Adipose tissue (tissue), 3 donors: ENCODE results near the gene NCCRP1. TPM values are rescaled to one million over a fixed set of nuclear protein-coding genes. Genes with fewer than 3 reads are reported as not detected.

Source experiments
- H3K27ac ChIP-seq: one replicate; pipeline ENCODE4 v1.5.1; 2013; ENCODE audit warnings: low read depth, low read length
- WGBS, 3 donors: extraction: QIAGEN DNeasy Blood & Tissue Kit; methylation state at CpG; one replicate each; pipeline ENCODE4 v1.1.7; 2013; 5-methylcytosine and 5-hydroxymethylcytosine counted together
- polyA plus RNA-seq, 3 donors: library from polyadenylated mRNA; stranded (reverse); fragments of 200-250 nt; gene quantifications; one replicate each; pipeline ENCODE4 v1.2.3, GENCODE V29; 2013
- donor health status: healthy with polysubstance abuse.
- donor health status: Bipolar disorder and iron deficiency.
- donor health status: healthy.

NCCRP1 gene
- polyA plus RNA-seq, 3 donors: 0.40 to 2.4 TPM; not detected in 1

GRCh38 chr19:39175564-39175963, 21.2 kb upstream of the NCCRP1 start:
- WGBS, 3 donors: 89 to 91% (median 91%) methylated on average over 7 of the region's 7 CpGs
- H3K27ac ChIP-seq: no peak overlapping the region

GRCh38 chr19:39177110-39177699, 19.6 kb upstream of the NCCRP1 start:
- WGBS, 3 donors: 91 to 95% (median 93%) methylated on average over 10 of the region's 10 CpGs
- no peak overlapping the region for H3K27ac ChIP-seq

GRCh38 chr19:39177736-39178135, 19.0 kb upstream of the NCCRP1 start:
- WGBS, 3 donors: 90 to 96% (median 92%) methylated on average over 11 of the region's 11 CpGs

GRCh38 chr19:39178296-39179006, 18.3 kb upstream of the NCCRP1 start:
- no peak overlapping the region for H3K27ac ChIP-seq
- 89 to 94% (median 93%) methylated on average over 29 to 30 of the region's 30 CpGs for WGBS, 3 donors

More at GRCh38 chr19:39177736-39178135, 19.0 kb upstream of the NCCRP1 start:
- H3K27ac ChIP-seq: no peak overlapping the region

GRCh38 chr19:39179754-39180153, 17.0 kb upstream of the NCCRP1 start:
- WGBS, 3 donors: 90 to 94% (median 91%) methylated on average over 10 of the region's 10 CpGs
- H3K27ac ChIP-seq: no peak overlapping the region

- WGBS, 3 donors: 72 to 88% (median 87%) methylated on average over 9 of the region's 9 CpGs
- H3K27ac ChIP-seq: no peak overlapping the region
Measured at GRCh38 chr19:39180749-39181148, 16.0 kb upstream of the NCCRP1 start.

DNA sequence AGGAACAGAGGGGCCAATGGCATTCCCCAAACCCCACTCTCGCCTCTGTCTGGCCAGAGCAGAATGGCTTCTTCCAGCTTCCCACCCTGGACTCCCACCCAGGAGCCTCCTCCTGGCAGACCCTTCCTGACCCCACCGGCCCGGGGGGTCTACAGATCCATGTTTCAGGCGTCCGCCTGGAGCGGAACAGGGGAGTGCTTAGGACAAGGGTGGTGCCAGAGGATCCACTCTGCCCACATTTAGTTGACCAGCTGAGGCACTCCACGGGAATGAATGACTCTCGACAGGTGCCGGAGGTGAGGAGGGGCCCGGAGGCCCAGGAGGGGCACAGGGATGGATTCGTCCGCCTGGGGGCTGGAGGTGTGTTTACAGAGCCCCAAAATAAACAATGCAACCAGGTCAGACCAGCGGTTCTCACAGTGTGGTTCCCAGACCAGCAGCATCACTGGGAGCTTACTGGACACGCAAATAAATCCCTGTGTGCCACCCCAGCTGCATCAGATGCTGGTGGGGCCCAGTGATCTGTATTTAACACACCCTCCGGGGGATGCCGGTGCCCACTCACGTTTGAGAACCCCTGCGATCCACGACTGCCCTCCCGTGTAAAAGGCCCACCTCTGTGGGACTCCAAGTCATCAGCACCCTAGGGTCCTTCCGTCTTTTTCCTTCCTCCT, 15.1 kb upstream of the NCCRP1 start:
- H3K27ac ChIP-seq: no peak overlapping the region
- WGBS, 3 donors: 69 to 85% (median 82%) methylated on average over 21 of the region's 21 CpGs

GRCh38 chr19:39182174-39182505, 14.6 kb upstream of the NCCRP1 start:
- WGBS, 3 donors: 69 to 78% (median 78%) methylated on average over 4 of the region's 4 CpGs
- H3K27ac ChIP-seq: no peak overlapping the region

DNA sequence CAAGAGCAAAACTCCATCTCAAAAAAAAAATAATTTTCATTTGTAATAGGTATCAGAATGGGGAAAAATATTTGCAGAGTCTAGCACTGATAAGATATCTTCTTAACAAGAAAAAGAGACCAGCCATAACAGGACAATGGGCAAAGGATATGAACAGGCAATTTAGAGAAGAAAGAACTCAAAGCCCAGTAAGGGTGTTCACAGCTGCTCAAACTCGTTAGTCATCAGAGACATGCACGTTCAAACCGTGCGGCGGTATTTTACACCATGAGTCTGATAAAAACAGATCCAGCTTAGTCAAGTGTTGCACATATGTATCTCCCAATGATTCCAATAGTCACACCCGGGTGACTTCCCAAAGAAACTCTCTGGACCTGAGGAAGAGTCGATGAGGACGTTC, 13.7 kb upstream of the NCCRP1 start:
- H3K27ac ChIP-seq: no peak overlapping the region
- 81 to 88% (median 85%) methylated on average over 8 of the region's 8 CpGs for WGBS, 3 donors

DNA sequence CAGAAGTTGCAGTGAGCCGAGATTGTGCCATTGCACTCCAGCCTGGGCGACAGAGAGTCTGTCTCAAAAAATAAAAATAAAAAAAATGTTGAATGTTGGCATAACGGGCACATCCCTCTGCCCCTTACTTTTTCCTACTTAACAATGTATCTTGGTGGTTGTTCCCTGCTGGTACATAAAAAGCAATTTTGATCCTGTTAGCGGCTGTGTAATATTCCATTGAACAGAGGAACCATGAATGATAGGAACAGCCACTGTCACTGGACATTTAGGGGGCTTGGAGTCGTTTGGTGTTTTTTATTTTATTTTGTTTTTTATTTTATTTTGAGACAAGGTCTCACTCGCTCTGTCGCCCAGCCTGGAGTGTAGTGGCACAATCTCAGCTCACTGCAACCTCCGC, 10.4 kb upstream of the NCCRP1 start:
- 90 to 93% (median 93%) methylated on average over 8 of the region's 8 CpGs for WGBS, 3 donors
- H3K27ac ChIP-seq: no peak overlapping the region

GRCh38 chr19:39187552-39187943, 9.2 kb upstream of the NCCRP1 start:
- H3K27ac ChIP-seq: no peak overlapping the region
- WGBS, 3 donors: 44 to 55% (median 54%) methylated on average over 8 of the region's 8 CpGs

- WGBS, 3 donors: 67 to 69% (median 68%) methylated on average over 6 of the region's 6 CpGs
- no peak overlapping the region for H3K27ac ChIP-seq
Measured at GRCh38 chr19:39188960-39189359, 7.8 kb upstream of the NCCRP1 start.

DNA sequence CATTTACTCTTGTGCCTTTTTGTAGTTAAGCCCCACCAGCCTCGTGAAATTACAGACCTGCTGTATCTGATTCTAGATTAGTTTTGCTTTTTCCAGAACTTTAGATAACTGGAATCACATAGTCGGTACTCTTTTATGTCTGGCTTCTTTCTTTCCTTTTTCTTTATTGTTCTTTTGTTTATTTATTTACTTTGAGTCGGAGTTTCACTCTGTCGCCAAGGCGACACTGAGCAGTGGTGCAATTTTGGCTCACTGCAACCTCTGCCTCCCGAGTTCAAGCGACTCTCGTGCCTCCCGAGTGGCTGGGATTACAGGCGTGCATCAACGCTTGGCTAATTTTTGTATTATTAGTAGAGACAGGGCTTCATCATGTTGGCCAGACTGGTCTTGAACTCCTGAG, 6.0 kb upstream of the NCCRP1 start:
- H3K27ac ChIP-seq: no peak overlapping the region
- whole genome bisulfite sequencing, 3 donors: 47 to 60% (median 58%) methylated on average over 11 of the region's 11 CpGs

DNA sequence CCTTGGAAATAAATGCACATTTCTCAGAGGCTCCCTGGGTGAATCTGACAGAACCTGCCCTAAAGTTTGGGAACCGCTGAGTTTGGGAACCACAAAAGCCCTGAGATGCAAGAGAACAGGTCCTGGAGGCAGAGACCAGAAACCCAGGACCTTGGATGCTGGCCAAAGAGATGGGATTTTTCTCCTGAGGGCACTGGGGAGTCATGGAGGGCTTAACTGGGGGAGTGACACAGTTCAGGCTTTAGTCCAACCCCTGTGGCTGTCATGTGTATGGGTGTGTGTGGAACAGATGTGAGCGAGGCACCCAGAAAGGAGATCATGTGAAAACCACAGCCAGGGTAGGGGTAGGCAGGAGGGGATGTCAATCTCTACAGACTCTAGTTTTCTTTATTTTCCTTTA, 3.9 kb upstream of the NCCRP1 start:
- 85 to 97% (median 85%) methylated on average over 2 of the region's 2 CpGs for WGBS, 3 donors
- H3K27ac ChIP-seq: no peak overlapping the region

- H3K27ac ChIP-seq: no peak overlapping the region
- WGBS, 3 donors: 8 to 50% (median 42%) methylated on average over 8 of the region's 8 CpGs
Measured at GRCh38 chr19:39193803-39194202, 3.0 kb upstream of the NCCRP1 start.

- WGBS, 3 donors: 43 to 49% (median 49%) methylated on average over 9 of the region's 9 CpGs
Measured at GRCh38 chr19:39194832-39195542, 1.8 kb upstream of the NCCRP1 start.

DNA sequence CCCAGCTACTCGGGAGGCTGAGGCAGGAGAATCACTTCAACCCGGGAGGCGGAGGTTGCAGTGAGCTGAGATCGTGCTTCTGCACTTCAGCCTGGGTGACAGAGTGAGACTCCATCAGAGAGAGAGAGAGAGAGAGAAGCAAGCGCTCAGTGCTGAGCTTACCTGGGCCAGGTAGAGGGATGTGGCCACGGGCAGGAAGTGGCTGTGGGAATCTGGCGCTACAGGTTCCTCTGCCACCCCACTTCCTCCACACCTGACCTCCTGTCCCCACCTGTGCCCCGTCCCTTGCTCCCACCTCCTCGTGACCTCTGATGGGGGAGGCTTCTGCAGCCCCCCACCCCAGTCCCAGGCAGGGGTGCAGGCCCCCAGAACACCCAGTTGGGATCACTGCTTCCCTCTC, 1.0 kb upstream of the NCCRP1 start:
- no peak overlapping the region for H3K27ac ChIP-seq
- 32 to 47% (median 34%) methylated on average over 9 of the region's 9 CpGs for WGBS, 3 donors

More at GRCh38 chr19:39194832-39195542, 1.8 kb upstream of the NCCRP1 start:
- H3K27ac ChIP-seq: no peak overlapping the region

DNA sequence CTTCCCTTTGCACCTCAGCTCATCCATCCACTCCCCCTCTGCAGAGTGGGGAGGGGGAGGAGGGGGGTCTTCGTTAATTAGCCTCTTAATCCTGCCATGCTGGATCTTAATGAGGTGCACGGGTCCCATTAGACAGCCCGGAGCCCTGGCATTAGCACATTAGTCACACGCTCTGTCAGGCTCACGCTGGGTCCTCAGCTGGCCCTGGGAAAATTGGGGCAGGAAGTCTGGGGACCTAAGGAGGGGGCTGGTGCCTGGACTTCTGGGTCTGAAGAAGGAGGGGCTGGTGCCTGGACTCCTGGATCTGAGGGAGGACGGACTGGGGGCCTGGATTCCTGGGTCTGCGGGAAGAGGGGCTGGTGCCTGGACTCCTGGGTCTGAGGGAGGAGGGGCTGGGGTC, 444 bp upstream of the NCCRP1 start:
- WGBS, 3 donors: 8 to 21% (median 20%) methylated on average over 6 to 7 of the region's 7 CpGs

GRCh38 chr19:39197808-39198207, 1.0 kb downstream of the NCCRP1 start:
- 32 to 60% (median 60%) methylated on average over 5 of the region's 5 CpGs for WGBS, 3 donors
- no peak overlapping the region for H3K27ac ChIP-seq

More for the DNA sequence above, 444 bp upstream of the NCCRP1 start:
- H3K27ac ChIP-seq: no peak overlapping the region
